Measurements from ENCODE around the gene SLC27A6.

DNA sequence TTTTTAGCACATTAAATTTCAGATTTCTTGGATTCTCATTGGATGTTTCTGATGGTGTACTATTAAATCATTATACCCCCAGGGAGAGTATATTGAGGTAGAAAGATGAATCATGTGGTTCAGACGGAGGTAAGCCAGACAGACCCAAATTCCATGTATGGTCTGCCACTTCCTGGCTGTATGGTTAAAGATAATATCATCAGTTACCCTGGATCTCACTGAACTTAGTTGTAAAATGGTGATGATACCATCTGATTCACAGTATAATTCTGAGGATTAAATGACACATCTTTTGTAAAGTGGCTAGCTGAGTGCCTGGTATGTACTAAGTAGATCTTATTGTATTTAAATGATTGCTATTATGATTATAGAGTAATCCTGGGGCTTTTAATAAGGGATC is 9.3 kb downstream of the SLC27A6 start:
- TF ChIP-seq CTCF (IDR thresholded peaks at IDR 0.05) (no peak), ZFX (IDR thresholded peaks at IDR 0.05; ENCODE audit: borderline replicate concordance) (no peak)

Measured in 22Rv1 (cell line).